ENCODE measurements around the gene RASA3.
"Not testable (repeated sequence)": the region's sequence is repeated elsewhere in the genome, so short reads cannot be mapped to it uniquely, and the experiment has no call there.

The RASA3 gene

DNA sequence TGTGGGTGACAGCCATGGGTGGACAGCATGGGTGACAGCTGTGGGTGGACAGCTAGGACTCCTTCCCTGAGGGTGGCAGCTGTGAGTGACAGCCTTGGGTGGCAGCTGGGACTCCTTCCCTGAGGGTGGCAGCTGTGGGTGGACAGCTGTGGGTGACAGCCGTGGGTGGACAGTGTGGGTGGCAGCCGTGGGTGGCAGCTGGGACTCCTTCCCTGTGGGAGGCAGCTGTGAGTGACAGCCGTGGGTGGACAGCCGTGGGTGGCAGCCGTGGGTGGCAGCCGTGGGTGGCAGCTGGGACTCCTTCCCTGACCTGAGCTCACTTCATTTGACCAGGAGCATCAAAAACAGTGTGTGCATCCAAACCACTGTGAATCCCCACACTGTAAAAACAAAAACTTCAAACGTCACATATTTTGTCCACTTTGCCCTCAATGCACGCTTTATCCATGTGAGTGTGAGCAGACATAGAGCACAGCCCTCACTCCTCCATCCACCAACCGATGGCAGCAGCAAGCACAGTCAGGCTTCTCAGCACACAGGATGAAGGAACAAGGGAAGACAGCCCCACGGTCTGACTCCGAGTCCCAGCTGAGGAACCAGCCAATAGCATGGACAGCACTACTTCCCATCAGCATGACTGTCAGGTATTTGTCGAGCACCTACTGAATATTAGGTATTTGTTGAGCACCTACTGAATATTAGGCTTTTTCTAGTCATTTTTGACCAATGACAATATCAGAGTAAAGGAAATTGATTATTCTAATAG is 45.0 kb upstream of the RASA3 start:
- H3K79me2 ChIP-seq (ENCODE audit: low read length), result no peaks in the 10 kb centered on the region
- no peaks in the 10 kb centered on the region for H3K36me3 ChIP-seq (replicated peaks; ENCODE audit: insufficient read depth, low read length)
- H3K27ac ChIP-seq (ENCODE audit: low read length), result no peak overlapping the region
- H3K9ac ChIP-seq (ENCODE audit: low read length), result no peak overlapping the region
- no peak overlapping the region for H2AFZ ChIP-seq (ENCODE audit: low read length)
- H3K4me2 ChIP-seq (ENCODE audit: low read depth, low read length), result no peak overlapping the region
- TF ChIP-seq EZH2phosphoT487 (IDR thresholded peaks at IDR 0.05; ENCODE audit: low read length) (no peak), EZH2 (optimal IDR thresholded peaks at IDR 0.05; ENCODE audit: low read depth, low read length) (no peak)
- TF ChIP-seq, protein P1, sequence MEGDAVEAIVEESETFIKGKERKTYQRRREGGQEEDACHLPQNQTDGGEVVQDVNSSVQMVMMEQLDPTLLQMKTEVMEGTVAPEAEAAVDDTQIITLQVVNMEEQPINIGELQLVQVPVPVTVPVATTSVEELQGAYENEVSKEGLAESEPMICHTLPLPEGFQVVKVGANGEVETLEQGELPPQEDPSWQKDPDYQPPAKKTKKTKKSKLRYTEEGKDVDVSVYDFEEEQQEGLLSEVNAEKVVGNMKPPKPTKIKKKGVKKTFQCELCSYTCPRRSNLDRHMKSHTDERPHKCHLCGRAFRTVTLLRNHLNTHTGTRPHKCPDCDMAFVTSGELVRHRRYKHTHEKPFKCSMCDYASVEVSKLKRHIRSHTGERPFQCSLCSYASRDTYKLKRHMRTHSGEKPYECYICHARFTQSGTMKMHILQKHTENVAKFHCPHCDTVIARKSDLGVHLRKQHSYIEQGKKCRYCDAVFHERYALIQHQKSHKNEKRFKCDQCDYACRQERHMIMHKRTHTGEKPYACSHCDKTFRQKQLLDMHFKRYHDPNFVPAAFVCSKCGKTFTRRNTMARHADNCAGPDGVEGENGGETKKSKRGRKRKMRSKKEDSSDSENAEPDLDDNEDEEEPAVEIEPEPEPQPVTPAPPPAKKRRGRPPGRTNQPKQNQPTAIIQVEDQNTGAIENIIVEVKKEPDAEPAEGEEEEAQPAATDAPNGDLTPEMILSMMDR (IDR thresholded peaks at IDR 0.05; ENCODE audit: low read length), result no peak
- DNase-seq, result no peak
- peaks cover 5% of the 10 kb centered on the region for H3F3A ChIP-seq (ENCODE audit: insufficient read depth, low read length)
- H3K4me3 ChIP-seq (ENCODE audit: low read length), result no peak overlapping the region
- H3K4me1 ChIP-seq (ENCODE audit: low read length), result peaks cover 25% of the 10 kb centered on the region
- H3K27me3 ChIP-seq (replicated peaks; ENCODE audit: insufficient read depth, low read length), result no peaks in the 10 kb centered on the region
- H3K9me3 ChIP-seq (replicated peaks; ENCODE audit: insufficient read depth, low read length), result no peaks in the 10 kb centered on the region
- H4K20me1 ChIP-seq (ENCODE audit: insufficient read depth, low read length), result no peaks in the 10 kb centered on the region
- H3K9me2 ChIP-seq (replicated peaks; ENCODE audit: insufficient read depth, low read length), result no peaks in the 10 kb centered on the region

GRCh38 chr13:114176359-114176902 is 44.0 kb upstream of the RASA3 start:
- not testable (repeated sequence) for H3K9me3 ChIP-seq (replicated peaks; ENCODE audit: insufficient read depth, low read length); DNase-seq; H3K4me2 ChIP-seq (ENCODE audit: low read depth, low read length)

GRCh38 chr13:114174529-114174961 is 42.1 kb upstream of the RASA3 start:
- Histone ChIP-seq H3K36me3 (replicated peaks; ENCODE audit: insufficient read depth, low read length) (no peaks in the 10 kb centered on the region), H3K4me3 (ENCODE audit: low read length) (no peak overlapping the region), H3K9me3 (replicated peaks; ENCODE audit: insufficient read depth, low read length) (no peaks in the 10 kb centered on the region), H3F3A (ENCODE audit: insufficient read depth, low read length) (peaks cover 5% of the 10 kb centered on the region), H4K20me1 (ENCODE audit: insufficient read depth, low read length) (no peaks in the 10 kb centered on the region), H3K79me2 (ENCODE audit: low read length) (no peaks in the 10 kb centered on the region), H3K9ac (ENCODE audit: low read length) (no peak overlapping the region), H3K4me2 (ENCODE audit: low read depth, low read length) (peak overlapping the region; percentile 7; the same call in 1 of the 2 replicates), H3K27me3 (replicated peaks; ENCODE audit: insufficient read depth, low read length) (no peaks in the 10 kb centered on the region), H2AFZ (ENCODE audit: low read length) (peak overlapping the region; percentile 25; the same call in 1 of the 2 replicates), H3K27ac (ENCODE audit: low read length) (peak overlapping the region; percentile 48; the same call in 1 of the 2 replicates), H3K4me1 (ENCODE audit: low read length) (peaks cover 15% of the 10 kb centered on the region), H3K9me2 (replicated peaks; ENCODE audit: insufficient read depth, low read length) (no peaks in the 10 kb centered on the region)
- DNase-seq, result peak; percentile 74
- TF ChIP-seq EZH2phosphoT487 (IDR thresholded peaks at IDR 0.05; ENCODE audit: low read length), result no peak
- TF ChIP-seq, protein P1 (IDR thresholded peaks at IDR 0.05; ENCODE audit: low read length), result no peak
- no peak for TF ChIP-seq EZH2 (optimal IDR thresholded peaks at IDR 0.05; ENCODE audit: low read depth, low read length)

More at GRCh38 chr13:114176359-114176902, 44.0 kb upstream of the RASA3 start:
- H4K20me1 ChIP-seq (ENCODE audit: insufficient read depth, low read length); H3K9me2 ChIP-seq (replicated peaks; ENCODE audit: insufficient read depth, low read length); H3F3A ChIP-seq (ENCODE audit: insufficient read depth, low read length); H2AFZ ChIP-seq (ENCODE audit: low read length); H3K27ac ChIP-seq (ENCODE audit: low read length); H3K36me3 ChIP-seq (replicated peaks; ENCODE audit: insufficient read depth, low read length); H3K79me2 ChIP-seq (ENCODE audit: low read length); H3K4me3 ChIP-seq (ENCODE audit: low read length); H3K9ac ChIP-seq (ENCODE audit: low read length); H3K27me3 ChIP-seq (replicated peaks; ENCODE audit: insufficient read depth, low read length): not testable (repeated sequence)
- H3K4me1 ChIP-seq (ENCODE audit: low read length), result peaks cover 24% of the 10 kb centered on the region

- no peak overlapping the region for H2AFZ ChIP-seq (ENCODE audit: low read length)
- DNase-seq, result no peak
Measured at GRCh38 chr13:114173745-114174144, 41.3 kb upstream of the RASA3 start.

More at GRCh38 chr13:114173745-114174144, 41.3 kb upstream of the RASA3 start:
- Histone ChIP-seq H3K4me1 (ENCODE audit: low read length) (peaks cover 15% of the 10 kb centered on the region), H3K9me2 (replicated peaks; ENCODE audit: insufficient read depth, low read length) (no peaks in the 10 kb centered on the region), H3K9ac (ENCODE audit: low read length) (no peak overlapping the region), H3K36me3 (replicated peaks; ENCODE audit: insufficient read depth, low read length) (no peaks in the 10 kb centered on the region), H4K20me1 (ENCODE audit: insufficient read depth, low read length) (no peaks in the 10 kb centered on the region), H3K27me3 (replicated peaks; ENCODE audit: insufficient read depth, low read length) (no peaks in the 10 kb centered on the region), H3K9me3 (replicated peaks; ENCODE audit: insufficient read depth, low read length) (no peaks in the 10 kb centered on the region), H3K27ac (ENCODE audit: low read length) (no peak overlapping the region), H3K79me2 (ENCODE audit: low read length) (no peaks in the 10 kb centered on the region), H3F3A (ENCODE audit: insufficient read depth, low read length) (peaks cover 5% of the 10 kb centered on the region), H3K4me2 (ENCODE audit: low read depth, low read length) (no peak overlapping the region), H3K4me3 (ENCODE audit: low read length) (no peak overlapping the region)
- TF ChIP-seq, protein P1 (IDR thresholded peaks at IDR 0.05; ENCODE audit: low read length), result no peak

Data from MM.1S (cell line).